Neural cell (in vitro differentiated cells): ENCODE data around the gene TSPEAR.

Source experiments
- CTCF ChIP-seq: fragments of 450-650 bp; IDR thresholded peaks from 2 replicates; pipeline ENCODE4 v1.5.1; 2014; ENCODE audit warnings: antibody characterized with exemption, mild to moderate bottlenecking, moderate library complexity; ENCODE audit not compliant: poor library complexity, severe bottlenecking
- EP300 ChIP-seq: fragments of 450-650 bp; conservative IDR thresholded peaks from 2 replicates; pipeline ENCODE4 v1.6.1; 2014; ENCODE audit warnings: antibody characterized with exemption, mild to moderate bottlenecking, moderate library complexity; ENCODE audit not compliant: poor library complexity, severe bottlenecking
- POLR2AphosphoS5 ChIP-seq: IDR thresholded peaks from 2 replicates; pipeline ENCODE4 v1.6.1; 2012
- RAD21 ChIP-seq: fragments of 450-650 bp; conservative IDR thresholded peaks from 2 replicates; pipeline ENCODE4 v1.6.1; 2014; ENCODE audit warnings: antibody characterized with exemption, mild to moderate bottlenecking, moderate library complexity
- SMC3 ChIP-seq: fragments of 450-650 bp; conservative IDR thresholded peaks from 2 replicates; pipeline ENCODE4 v1.6.1; 2014; ENCODE audit warnings: antibody characterized with exemption, mild to moderate bottlenecking, moderate library complexity; ENCODE audit not compliant: poor library complexity
- TAF1 ChIP-seq: IDR thresholded peaks from 2 replicates; pipeline ENCODE4 v1.6.1; 2012; ENCODE audit warnings: low read depth

- no peak for TF ChIP-seq CTCF
- no peak for TF ChIP-seq POLR2AphosphoS5
- TF ChIP-seq EP300, result no peak
- TF ChIP-seq SMC3, result no peak
- TF ChIP-seq TAF1, result no peak
- no peak for TF ChIP-seq RAD21
Observed at GRCh38 chr21:44626262-44626661, 85.1 kb downstream of the TSPEAR start.
